Mucosa of rectum (tissue), 2 donors: Measurements from ENCODE around the gene TRAPPC2L.
A peak's percentile ranks its signal among the peaks of the same experiment; 100 is the strongest.

Experiments used
- H3K27ac ChIP-seq, 2 donors: one replicate each; pipeline ENCODE4 v1.7.0; 2013; ENCODE audit warnings: inconsistent platforms in 2 of 2, low read depth in 2 of 2, low read length in 2 of 2
- H3K27me3 ChIP-seq, 2 donors: one replicate each; pipeline ENCODE4 v1.7.0; 2013; ENCODE audit warnings: low read length in 2 of 2; ENCODE audit not compliant: control insufficient read depth in 2 of 2, insufficient read depth in 2 of 2
- H3K36me3 ChIP-seq, 2 donors: one replicate each; pipeline ENCODE4 v1.7.0; 2013; ENCODE audit warnings: low read length in 2 of 2; ENCODE audit not compliant: control insufficient read depth in 2 of 2, insufficient read depth in 2 of 2
- H3K4me1 ChIP-seq, 2 donors: one replicate each; pipeline ENCODE4 v1.7.0; 2013; ENCODE audit warnings: low read length in 2 of 2, mild to moderate bottlenecking in 1 of 2; ENCODE audit not compliant: control insufficient read depth in 2 of 2, insufficient read depth in 2 of 2
- H3K4me3 ChIP-seq, 2 donors: one replicate each; pipeline ENCODE4 v1.7.0; 2013; ENCODE audit warnings: low read length in 2 of 2
- H3K9ac ChIP-seq, 2 donors: one replicate each; pipeline ENCODE4 v1.7.0; 2013; ENCODE audit warnings: low read length in 2 of 2, low read depth in 1 of 2, mild to moderate bottlenecking in 1 of 2
- H3K9me3 ChIP-seq, 2 donors: one replicate each; pipeline ENCODE4 v1.7.0; 2013; ENCODE audit warnings: low read length in 2 of 2; ENCODE audit not compliant: control insufficient read depth in 2 of 2
- donor health status: healthy.
- donor health status: Normal muscosa, but diverticular disease.

Gene TRAPPC2L

DNA sequence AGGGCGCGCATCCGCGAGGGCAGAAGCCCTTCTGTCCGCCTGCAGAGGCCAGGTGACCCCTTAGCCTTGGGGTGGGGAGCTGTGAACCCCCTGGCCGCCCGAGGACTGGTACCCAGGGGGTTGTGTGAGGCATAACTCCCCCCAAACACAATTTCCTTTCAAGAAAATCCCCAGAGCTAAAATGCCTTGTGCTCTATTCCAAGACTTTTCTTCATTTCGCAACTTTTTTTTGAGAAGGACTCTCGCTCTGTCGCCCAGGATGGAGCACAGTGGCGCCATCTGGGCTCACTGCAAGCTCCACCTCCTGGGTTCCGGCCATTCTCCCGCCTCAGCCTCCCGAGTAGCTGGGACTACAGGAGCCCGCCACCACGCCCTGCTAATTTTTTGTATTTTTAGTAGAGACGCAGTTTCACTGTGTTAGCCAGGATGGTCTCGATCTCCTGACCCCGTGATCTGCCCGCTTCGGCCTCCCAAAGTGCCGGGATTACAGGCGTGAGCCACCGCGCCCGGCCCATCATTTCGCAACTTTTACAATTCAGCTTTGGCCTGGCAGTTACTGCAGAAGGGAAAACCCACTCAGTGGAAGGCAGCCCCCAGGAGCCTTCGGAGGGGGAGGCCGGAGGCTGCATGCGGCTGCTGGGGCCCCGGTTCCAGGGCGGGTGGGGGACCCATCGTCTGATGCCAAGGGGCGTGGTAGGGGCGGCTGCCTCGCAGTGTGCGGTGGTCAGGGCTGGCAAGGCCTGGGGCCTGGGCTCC, 44.2 kb upstream of the TRAPPC2L start:
- H3K27me3 ChIP-seq = no peaks in the 10 kb centered on the region
- peak overlapping the region; percentile 77 to 82 for H3K4me3 ChIP-seq
- peak overlapping the region; percentile 63 to 84 for H3K9ac ChIP-seq
- peaks cover 8 to 12% of the 10 kb centered on the region in 2 donors for H3K36me3 ChIP-seq
- no peaks in the 10 kb centered on the region for H3K9me3 ChIP-seq
- peak overlapping the region; percentile 92 to 93 for H3K27ac ChIP-seq
- peaks cover 24 to 27% of the 10 kb centered on the region in 2 donors for H3K4me1 ChIP-seq

DNA sequence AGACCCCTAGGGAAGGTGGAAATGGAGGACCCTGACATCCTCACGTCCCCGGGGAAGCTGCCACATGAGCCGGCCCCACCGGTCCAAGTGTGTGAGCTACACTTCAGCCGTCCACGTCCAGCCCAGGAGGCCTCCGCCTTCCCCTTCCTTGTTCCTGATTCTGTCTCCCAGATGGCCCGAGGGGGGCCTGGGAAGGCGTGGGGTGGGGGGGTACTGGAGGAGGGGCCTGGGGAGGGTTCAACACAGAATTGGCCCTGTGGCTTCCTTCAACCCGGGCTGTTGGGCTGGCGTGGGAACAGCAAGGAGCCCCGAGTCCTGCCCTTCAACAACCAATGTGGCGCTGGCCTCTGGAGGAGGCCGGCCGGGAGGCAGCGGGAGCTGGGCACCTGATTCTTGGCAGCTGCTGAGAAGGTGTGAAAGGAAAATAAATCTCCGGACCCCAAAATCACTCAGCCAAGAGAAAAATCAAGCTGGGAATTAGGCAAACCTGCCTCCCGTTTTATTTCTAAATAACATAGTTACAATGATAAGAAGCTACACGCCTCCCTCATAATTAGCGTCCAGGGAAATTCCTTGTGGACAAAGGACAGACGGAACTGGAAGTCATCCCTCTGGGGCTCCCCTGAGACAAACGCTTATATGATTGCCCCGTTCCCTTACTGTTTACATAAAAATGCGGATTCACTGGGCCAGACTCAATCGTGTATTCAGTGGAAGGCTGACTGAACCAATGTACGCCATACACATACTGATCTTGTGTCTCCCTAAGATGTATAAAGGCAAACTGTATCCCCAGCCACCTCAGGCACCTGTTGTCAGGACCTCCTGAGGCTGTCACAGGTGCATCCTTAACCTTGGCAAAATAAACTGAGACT, 43.4 kb upstream of the TRAPPC2L start:
- H3K27ac ChIP-seq = peak overlapping the region in 1 of 2 donors; percentile 93

DNA sequence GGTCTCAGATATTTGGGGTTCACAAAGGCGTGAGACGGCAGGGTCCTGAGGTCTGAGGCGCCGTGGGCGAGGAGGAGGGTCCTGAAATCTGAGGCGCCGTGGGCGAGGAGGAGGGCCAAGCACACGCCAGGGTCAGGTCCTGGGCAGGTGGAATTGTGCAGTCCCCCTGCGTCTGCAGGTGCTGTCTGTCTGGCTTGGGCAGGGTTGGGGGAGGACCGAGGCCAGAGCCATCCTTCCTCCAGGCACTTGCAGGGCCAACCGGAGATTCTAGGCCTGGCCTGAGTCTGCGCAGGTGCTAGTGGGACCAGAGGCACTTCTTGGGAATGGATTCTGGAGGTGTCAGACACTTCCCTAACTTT, 42.8 kb upstream of the TRAPPC2L start:
- Histone ChIP-seq H3K9ac (peak overlapping the region in 1 of 2 donors; percentile 19), H3K4me3 (no peak overlapping the region), H3K27ac (no peak overlapping the region), H3K9me3 (no peaks in the 10 kb centered on the region), H3K27me3 (no peaks in the 10 kb centered on the region), H3K4me1 (peaks cover 24 to 27% of the 10 kb centered on the region in 2 donors), H3K36me3 (peaks cover 5 to 8% of the 10 kb centered on the region in 2 donors)

More for the DNA sequence above, 43.4 kb upstream of the TRAPPC2L start:
- Histone ChIP-seq H3K36me3 (peaks cover 8 to 11% of the 10 kb centered on the region in 2 donors), H3K27me3 (no peaks in the 10 kb centered on the region), H3K4me3 (no peak overlapping the region), H3K9ac (peak overlapping the region in 1 of 2 donors; percentile 39), H3K4me1 (peaks cover 24 to 27% of the 10 kb centered on the region in 2 donors), H3K9me3 (no peaks in the 10 kb centered on the region)

DNA sequence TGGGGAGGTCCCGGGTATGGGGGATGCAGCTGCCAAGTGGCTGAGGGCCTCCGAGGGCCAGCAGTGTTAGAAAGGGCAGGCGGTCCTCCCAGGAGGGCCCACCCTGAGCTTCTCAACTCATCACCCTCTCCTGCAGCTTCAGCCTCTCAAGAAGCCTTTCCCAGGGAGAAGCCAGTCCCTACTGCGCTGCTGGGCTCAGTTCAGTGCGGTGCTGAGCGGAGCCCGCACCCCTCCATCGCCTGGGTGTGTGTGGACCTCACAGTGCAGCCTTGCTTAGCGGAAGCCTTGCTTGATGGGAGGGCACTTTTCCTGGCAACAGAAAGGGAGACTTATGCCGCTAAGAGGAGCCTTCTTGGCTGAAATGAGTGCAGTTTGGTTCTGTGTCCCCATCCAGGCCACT, 41.7 kb upstream of the TRAPPC2L start:
- H3K36me3 ChIP-seq = no peaks in the 10 kb centered on the region
- H3K4me1 ChIP-seq = peaks cover 19 to 21% of the 10 kb centered on the region in 2 donors
- H3K9ac ChIP-seq = no peak overlapping the region

DNA sequence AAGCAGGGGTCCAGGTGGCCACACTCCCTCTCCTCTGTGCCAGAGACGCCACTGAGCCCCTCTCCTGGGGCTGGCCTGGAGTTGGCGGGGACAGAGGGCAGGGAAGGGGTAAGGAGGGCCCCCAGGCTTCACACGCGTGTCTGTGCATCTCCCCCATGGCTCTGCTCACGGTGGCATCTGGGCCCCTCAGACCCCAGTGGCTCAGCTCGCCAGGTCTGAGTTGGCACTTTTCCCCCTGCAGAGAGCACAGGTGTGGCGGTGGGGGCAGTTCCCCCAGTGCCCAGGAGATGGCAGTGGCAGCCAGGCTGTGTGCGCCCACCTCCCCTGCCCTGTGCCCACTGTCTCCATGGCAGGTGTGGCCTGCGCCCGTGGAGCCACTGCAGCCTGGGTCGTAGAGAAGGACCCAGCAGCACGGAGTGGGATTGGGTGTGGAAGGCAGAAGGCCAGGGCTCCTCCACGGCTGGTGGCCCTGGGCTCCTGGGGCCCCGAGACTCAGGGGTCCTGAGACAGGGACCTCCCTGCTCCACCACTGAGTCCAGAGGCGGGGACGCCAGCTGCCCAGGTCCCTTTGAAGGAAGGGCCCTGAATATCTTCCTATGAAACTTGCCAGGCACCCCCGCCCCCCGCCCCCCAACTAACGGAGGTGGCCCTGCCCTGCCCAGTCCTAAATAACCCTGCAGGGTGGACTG, 40.9 kb upstream of the TRAPPC2L start:
- no peaks in the 10 kb centered on the region for H3K9me3 ChIP-seq
- no peak overlapping the region for H3K27ac ChIP-seq
- H3K27me3 ChIP-seq = no peaks in the 10 kb centered on the region
- H3K4me3 ChIP-seq = no peak overlapping the region
- H3K4me1 ChIP-seq = peaks cover 11 to 13% of the 10 kb centered on the region in 2 donors
- no peaks in the 10 kb centered on the region for H3K36me3 ChIP-seq
- H3K9ac ChIP-seq = no peak overlapping the region

More for the DNA sequence above, 41.7 kb upstream of the TRAPPC2L start:
- Histone ChIP-seq H3K27ac (no peak overlapping the region), H3K27me3 (no peaks in the 10 kb centered on the region), H3K4me3 (no peak overlapping the region), H3K9me3 (no peaks in the 10 kb centered on the region)

DNA sequence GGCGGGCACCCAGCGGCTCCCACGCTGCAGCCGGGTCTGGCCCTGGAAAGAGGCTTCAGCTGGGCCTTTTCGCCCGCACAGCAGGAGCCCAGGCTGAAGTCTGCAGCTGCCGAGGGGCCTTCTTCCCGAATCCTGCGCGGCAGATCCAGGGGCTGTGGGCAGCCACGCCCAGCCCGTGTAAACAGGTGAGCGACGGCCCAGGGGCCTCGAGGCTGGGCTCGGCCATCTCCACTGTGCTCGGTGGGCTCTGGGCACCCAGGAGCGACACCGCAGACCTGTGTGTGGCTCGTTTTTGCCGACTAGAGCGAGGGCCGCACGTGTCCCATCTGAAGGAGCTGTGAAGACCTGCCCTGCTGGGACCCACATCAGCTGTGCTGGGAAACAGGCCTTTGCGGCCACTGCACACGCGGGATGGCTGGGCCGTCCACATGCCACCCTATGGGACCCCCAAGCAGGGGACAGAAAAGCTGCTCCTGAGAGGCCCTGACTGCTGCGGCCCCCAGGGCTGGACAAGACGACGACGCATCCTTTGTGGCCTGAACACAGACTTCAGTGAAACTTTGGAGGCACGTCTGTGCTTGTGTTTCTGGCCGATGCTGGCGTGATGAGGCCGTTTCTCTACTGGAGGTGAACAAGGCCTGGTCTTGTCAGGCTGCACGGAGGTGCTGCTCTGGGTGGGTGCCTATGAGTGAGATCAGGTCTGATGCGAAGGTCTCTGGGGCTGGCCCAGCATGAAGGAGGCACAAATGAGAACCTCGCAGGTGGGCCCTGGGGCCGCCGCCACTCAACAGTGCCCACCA, 40.0 kb upstream of the TRAPPC2L start:
- Histone ChIP-seq H3K9ac (no peak overlapping the region), H3K27ac (no peak overlapping the region), H3K9me3 (no peaks in the 10 kb centered on the region)

DNA sequence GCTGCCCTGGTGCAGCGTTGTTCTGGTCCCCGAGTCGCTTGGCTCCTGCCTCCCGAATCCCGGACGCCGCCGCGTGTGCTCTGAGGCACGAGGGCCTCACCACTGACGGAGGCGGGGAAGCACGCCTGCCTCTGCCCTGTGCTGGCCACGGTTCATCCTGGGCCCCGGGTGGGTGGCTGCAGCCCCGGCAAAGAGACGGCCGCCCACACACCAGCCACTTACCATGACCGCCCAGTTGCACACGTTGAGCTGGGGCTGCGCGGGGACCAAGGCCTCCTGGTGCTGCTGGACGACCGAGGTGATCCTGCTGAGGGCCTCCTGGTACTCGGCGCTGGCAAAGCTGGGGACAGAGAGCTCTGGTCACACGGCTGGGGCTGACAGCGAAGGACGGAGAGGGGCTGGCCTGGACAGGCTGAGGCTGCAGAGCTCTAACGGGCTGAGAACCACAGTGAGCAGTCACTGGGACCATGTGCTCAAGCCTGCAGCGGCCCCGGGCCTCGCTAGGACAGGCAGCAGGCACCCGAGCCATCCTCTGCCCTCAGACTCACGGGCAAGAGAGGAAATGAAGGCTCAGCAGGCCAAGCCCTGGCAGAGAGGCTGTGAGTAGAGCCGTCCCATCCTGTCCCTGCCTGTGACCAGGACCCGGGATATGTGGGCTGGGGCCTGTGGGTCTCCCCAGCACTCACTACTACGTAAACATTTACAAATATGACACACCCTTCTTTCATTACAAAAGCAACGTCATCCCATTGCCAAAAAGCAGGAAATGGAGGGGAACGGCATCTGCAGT, 38.9 kb upstream of the TRAPPC2L start:
- Histone ChIP-seq H3K4me1 (peaks cover under 1 to 3% of the 10 kb centered on the region in 2 donors), H3K27me3 (no peaks in the 10 kb centered on the region), H3K4me3 (no peak overlapping the region), H3K36me3 (peaks cover 2 to 3% of the 10 kb centered on the region in 2 donors), H3K9ac (no peak overlapping the region), H3K27ac (no peak overlapping the region), H3K9me3 (no peaks in the 10 kb centered on the region)

More for the DNA sequence above, 40.0 kb upstream of the TRAPPC2L start:
- Histone ChIP-seq H3K4me1 (peaks cover 10% of the 10 kb centered on the region in 2 donors), H3K36me3 (peaks cover 0 to under 1% of the 10 kb centered on the region in 2 donors), H3K4me3 (no peak overlapping the region), H3K27me3 (no peaks in the 10 kb centered on the region)

DNA sequence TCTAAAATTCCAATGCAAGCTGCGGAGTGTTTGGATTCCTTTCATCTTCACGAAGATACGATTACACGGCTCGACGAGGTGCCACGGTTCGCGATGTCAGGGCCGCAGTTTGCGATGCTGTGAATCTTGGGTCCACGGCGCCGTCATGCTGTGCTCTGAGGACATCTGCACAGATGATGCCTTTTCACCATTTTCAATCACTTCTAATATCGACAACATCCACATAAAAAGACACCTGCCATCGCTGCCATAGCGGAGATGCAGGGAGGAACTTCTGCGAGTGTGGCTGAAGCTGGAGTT, 38.4 kb upstream of the TRAPPC2L start:
- no peaks in the 10 kb centered on the region for H3K9me3 ChIP-seq
- H3K4me1 ChIP-seq = no peaks in the 10 kb centered on the region
- H3K4me3 ChIP-seq = no peak overlapping the region
- no peak overlapping the region for H3K9ac ChIP-seq
- no peak overlapping the region for H3K27ac ChIP-seq
- peaks cover 2 to 3% of the 10 kb centered on the region in 2 donors for H3K36me3 ChIP-seq
- H3K27me3 ChIP-seq = no peaks in the 10 kb centered on the region

DNA sequence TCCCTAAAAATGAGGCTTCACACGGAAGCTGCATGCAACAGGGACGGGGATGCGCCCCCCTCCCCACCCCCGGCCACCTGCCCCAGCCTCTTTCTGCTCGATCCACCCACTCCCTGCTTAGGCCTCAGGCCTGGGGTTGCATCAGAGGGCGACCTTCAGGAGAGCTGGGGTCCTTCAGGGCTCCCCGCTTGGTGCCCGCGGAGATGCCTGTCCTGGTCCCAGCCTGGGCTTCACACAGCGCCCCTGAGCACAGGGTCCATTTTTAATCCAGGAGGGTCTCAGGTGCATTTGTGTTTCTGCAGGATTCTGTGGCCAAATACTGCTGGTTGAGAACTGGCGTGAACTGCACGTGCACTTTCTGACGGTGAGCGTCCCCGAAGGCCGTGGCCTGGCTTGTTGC, 37.8 kb upstream of the TRAPPC2L start:
- no peak overlapping the region for H3K4me3 ChIP-seq
- H3K9me3 ChIP-seq = no peaks in the 10 kb centered on the region
- peaks cover 2 to 3% of the 10 kb centered on the region in 2 donors for H3K36me3 ChIP-seq
- no peaks in the 10 kb centered on the region for H3K4me1 ChIP-seq
- H3K27ac ChIP-seq = no peak overlapping the region
- no peak overlapping the region for H3K9ac ChIP-seq
- H3K27me3 ChIP-seq = no peaks in the 10 kb centered on the region
